Endometrial microvascular endothelial cells (primary cell): ENCODE results near the gene CLK2. TPM values are rescaled to one million over a fixed set of nuclear protein-coding genes. Genes with fewer than 3 reads are reported as not detected.

Source experiments
- in situ Hi-C: cut with HindIII; loops from 2 replicates; pipeline ENCODE4 v1.10.0; 2017; ENCODE audit warnings: low sequenced_read_pairs, low pct_unique_long_range_greater_than_20kb; ENCODE audit errors: inconsistent ontology term
- total RNA-seq: library from RNA; depleted of rRNA; stranded (reverse); fragments of >200 nt; gene quantifications from one replicate; pipeline ENCODE4 v1.2.3, GENCODE V29; 2015; ENCODE audit errors: inconsistent ontology term

The CLK2 gene
- total RNA-seq, 1 donor from 2014 or later = 33.1 TPM

- in situ Hi-C loops = no loop called here
Measured at GRCh38 chr1:155277070-155277901, 4.0 kb upstream of the CLK2 start, which contains the start of gene HCN3. Gene HCN3, plus strand, starts transcription at chr1:155277463. Its CDS starts 128 bp downstream, at chr1:155277591.

- in situ Hi-C loops = no loop called here
Measured at GRCh38 chr1:155272466-155273342, 600 bp downstream of the CLK2 start.

- in situ Hi-C loops = no loop called here
Measured at GRCh38 chr1:155269381-155269780, 3.9 kb downstream of the CLK2 start.

- in situ Hi-C loops = no loop called here
Measured at GRCh38 chr1:155268630-155269029, 4.7 kb downstream of the CLK2 start.

DNA sequence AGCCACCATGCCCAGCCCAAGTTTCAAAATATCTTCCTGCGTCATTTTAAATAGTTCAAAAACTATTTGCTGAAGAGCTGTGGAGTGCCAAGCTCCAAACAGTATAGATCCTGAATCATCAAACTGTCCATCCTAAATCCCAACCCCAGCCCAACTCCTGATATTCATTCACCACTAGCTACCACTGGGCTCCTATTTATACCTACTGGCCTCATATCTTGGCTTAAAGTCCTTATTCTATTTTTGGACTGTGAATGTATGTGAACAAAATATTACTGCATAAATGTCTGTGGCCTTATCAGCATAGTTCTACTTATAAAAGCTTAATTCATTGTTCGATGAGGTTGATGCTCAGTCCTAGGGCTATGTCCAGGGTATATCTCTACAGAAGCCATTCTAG lies 5.9 kb downstream of the CLK2 start:
- in situ Hi-C loops = no loop called here

DNA sequence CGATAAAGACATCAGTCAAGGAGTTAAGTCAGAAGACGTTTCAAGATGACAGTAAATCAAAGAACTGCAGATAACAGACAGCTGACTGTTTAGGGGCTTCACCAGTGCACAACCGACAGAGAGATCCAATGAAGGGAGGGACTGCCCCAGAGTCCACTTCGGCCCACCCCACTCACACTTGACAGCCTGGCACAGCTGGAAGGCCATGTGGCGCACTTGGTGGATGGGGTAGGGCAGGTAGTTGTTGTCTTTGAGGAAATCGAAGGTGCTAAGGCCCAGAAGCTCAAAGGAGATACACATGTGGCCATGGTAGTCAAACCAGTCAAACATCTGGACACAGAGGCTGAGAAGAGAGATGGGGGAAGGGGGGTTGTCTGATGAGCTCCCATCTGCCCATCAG lies 6.8 kb downstream of the CLK2 start:
- in situ Hi-C loops = no loop called here

DNA sequence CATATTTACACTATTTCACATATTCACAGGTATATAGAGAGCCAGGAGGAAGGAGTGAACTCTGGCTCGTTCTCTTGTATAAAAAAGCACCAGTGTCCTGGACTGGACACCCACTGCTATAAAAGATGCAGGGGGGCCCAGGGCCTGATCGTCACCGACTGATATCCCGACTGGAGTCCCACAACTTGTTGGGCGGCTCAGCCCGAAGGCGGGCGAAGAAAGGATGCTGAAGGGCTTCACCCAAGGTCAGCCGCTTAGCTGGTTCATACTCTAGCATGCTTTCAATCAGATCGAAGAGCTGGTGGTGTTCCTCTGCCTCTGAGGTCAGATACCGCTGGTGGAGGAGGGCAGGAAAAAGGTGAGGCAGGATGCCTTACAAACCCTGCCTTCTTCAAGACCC lies 10.2 kb downstream of the CLK2 start:
- in situ Hi-C loops = no loop called here

DNA sequence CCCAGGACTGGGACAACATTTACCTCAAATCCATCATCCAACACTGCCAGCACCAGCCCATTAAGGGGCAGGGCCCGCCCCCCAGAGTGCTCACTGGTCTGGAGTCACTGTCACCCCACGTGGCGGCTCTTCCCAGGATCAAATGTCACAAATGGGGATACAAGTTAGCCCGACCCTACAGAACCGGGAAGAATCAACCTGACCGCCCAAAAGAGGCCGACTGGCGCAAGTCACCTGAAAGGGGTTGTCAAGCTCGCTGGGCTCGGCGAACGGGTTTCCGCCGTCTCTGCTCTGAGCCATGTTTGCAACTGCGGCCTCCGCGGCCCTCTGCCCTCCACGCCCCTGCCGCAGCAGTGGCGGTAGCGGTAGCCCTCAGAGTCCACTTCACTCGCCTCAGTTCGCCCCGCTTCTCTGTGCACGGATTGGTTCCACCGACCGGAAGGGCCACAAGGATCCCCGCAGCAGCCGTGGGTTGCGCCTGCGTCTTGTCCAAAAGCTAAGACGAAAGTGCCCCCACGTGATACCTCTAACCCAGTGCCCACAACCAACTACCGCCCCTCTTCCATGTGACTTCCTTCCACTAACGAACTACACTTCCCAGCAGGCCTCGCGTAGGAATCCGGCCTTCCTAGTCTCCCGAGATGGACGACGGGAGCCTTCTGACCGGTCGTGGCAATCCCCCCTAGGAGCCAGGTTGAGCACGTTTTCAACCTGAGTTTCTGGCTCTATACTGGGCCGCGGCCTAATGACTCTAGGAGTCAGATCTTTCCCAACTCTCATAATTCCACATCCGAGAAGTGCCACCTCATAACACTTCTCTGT lies 11.2 kb downstream of the CLK2 start, which contains the start of gene SCAMP3:
Gene SCAMP3 (minus strand): TSS at position 509 of the 822 bp plus-strand sequence. CDS start 209 bp downstream, at position 300.
- in situ Hi-C loops = no loop called here

- in situ Hi-C loops = no loop called here
Measured at GRCh38 chr1:155261493-155261851, 11.8 kb downstream of the CLK2 start.

DNA sequence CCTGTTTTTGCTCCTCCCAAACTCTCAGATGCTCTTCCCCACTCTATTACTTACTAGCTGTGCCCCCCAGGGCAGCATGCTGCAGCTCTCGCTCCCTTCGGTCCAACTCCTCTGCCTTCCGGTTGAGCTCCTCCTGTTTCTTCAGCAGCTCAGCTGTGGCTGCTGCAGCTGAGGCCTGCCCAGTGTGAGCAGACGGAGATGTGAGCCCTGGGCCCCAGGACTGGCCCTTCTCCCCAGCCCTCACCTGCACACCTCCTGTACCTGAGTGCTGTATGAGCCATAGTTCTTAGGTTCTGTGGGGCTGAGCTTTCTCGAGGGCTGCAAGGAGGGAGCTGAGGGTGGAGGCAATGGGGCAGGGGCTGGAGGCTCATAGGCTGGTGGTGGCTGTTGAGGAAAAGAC lies 13.0 kb downstream of the CLK2 start:
- in situ Hi-C loops = no loop called here

- in situ Hi-C loops = no loop called here
Measured at GRCh38 chr1:155256058-155256852, 17.0 kb downstream of the CLK2 start.

DNA sequence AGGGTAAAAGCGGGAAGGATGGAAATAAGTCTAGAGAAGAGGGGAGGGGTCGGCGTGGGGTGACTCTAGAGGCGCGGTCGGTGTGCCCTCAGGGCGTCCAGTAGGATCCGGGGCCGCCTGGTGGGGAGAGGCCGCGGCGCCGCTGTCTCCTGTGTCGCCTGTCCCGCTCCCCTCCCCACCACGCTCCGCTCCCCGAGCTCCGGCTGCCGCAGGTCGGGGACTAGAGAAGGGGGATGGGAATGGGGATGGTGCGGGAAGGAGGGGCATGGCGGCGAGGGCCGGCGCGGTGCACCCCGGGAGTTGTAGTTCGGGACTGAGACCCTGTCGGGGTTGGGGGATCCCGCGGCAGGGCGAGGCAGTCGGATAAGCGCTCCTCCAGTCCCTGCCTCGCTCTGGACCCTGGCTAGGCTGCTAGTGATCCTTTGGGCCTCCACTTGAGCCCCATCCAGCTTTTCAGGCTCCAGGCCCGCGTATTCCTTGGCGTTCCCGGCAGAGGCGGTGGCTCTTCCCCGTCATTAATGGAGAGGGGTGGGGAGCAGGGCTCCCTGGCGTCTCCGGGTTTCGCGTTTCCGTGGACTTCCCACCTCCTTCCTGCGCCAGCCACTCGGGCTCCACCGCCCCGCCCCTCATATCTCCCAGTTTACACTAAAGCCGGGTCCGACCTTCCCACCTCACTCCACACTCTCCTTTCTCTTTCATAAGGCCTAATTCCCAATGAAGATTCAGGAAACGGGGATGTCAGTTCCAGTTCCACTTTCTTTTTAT lies 17.9 kb downstream of the CLK2 start, which contains the start of gene ENTREP3:
Gene ENTREP3 (minus strand): TSS at position 241 of the 765 bp plus-strand sequence. CDS start 606 bp downstream, outside the sequence.
- in situ Hi-C loops = no loop called here

- in situ Hi-C loops = no loop called here
Measured at GRCh38 chr1:155254714-155255242, 18.5 kb downstream of the CLK2 start.

DNA sequence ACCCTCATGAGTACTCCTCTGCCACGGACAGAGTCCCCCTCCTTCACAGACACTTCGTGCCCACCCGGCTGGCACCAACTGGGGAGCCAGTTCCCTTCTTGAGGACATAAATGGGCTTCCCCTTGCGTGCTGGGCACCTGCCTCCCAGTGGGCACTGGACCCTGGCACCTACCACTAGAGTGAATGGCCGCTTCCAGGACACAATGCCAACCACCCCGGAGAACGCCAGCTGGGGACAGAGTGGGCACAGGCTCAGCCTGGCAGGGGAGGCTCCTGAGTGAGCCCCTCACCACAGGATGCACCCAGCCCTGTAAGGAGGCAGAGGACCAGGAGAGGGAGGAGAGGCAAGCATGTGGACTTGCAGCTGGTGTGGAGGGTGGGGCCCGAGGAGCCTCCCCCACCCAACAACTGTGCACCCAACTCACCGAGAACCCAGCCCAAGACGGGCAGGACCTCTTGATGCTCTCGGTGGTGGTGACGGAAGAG lies 19.0 kb downstream of the CLK2 start:
- in situ Hi-C loops = no loop called here

DNA sequence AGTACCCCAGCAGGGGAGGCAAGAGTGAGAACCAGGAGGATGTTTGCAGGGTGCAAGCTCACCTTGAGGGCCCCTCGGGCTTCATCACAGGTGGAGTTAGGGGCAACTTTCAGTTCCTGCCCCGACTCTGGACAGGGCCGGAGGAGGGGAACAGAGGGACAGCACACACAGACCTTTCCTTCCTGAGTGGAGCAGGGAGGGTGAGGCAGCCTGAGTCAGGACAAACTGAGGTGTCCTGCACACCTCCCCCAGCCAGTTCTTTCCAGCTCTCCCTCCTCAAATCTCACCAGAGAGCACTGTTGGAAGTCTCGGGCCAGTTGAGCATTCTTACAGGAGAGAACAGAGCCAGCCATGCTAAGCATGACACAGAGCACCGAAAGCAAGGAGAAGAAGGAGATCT lies 19.5 kb downstream of the CLK2 start:
- in situ Hi-C loops = no loop called here

DNA sequence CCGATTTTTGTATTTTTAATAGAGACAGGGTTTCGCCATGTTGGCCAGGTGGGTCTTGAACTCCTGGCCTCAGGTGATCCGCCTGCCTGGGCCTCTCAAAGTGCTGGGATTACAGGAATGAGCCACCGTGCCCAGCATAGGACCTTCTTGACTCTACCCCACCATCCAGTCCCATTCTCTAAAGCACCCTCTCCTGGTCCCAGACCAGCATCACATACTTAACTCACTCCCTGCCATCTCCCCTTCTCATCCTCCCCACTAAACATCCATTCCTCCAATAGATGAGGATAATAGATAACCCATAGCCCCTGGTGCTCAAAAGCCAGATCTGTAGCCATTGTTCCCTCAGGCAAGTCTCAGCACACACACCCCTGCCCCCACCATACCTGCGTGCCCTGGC lies 20.1 kb downstream of the CLK2 start:
- in situ Hi-C loops = no loop called here

DNA sequence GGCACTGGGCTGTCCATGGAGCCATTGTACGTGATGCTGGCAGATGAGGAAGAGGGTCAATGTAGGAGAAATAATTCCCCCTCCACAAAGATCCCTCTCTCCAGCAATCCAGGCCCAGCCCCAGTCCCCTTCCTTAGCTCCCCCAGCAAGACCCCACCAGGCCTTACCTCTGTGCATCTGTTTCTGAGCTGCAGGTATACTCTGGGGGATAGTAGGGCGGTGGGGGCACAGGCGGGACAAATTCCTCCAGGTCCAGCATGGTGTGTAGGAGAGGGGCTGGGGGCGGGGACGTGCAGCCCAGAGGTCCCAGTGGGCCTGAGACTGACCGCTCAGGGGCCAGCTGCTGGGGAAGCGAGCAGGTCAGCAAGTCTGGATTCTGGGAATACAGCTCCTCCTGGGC lies 21.7 kb downstream of the CLK2 start:
- in situ Hi-C loops = no loop called here
